Fibroblast of skin of left quadriceps (primary cell): Measurements from ENCODE around the gene CADPS2.

Source experiments
- DNase-seq, 2 experiments: peaks; one replicate each; pipeline ENCODE4 v3.0.0-alpha.2; 2013; ENCODE audit warnings: low read depth in 2 of 2

The CADPS2 gene

GRCh38 chr7:122768827-122769226, 117.4 kb downstream of the CADPS2 start:
- no peak for DNase-seq

DNA sequence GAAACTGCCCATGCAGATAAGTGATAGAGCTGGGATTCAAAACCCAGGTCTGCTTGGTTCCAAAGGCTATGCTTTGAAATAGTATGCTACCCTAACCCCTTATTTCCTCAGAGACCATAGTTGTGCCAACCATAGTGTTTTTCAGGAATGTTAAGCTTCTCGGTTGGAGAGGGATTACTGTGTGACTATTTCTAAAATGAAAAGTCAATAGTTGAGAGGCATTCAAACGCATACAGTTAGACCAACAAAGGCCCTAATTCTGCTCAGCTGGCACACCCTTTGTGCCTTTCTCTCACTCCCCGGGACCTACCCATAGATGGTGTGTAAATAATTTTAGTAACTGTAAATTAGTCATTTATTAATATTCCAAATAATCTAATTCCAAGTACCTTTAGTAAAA, 118.9 kb downstream of the CADPS2 start:
- DNase-seq, result no peak

DNA sequence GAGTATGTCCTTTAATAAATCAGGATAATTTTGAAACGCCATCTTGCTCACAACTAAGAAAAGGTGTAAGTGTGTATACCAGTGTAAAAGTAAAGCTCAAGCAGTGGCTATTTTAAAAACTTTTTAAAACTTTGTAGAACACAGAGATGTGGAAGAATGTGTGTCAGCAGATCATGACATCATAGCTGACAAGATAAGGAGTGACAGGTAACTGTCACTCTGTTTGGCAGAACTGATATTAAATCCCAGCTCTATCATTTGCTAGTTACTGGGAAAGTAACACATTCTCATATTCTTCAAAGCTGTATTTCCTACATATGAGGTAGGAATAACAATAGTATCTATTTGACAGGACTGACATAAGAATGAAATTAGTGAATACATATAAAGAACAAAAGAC, 119.7 kb downstream of the CADPS2 start:
- DNase-seq, result no peak

DNA sequence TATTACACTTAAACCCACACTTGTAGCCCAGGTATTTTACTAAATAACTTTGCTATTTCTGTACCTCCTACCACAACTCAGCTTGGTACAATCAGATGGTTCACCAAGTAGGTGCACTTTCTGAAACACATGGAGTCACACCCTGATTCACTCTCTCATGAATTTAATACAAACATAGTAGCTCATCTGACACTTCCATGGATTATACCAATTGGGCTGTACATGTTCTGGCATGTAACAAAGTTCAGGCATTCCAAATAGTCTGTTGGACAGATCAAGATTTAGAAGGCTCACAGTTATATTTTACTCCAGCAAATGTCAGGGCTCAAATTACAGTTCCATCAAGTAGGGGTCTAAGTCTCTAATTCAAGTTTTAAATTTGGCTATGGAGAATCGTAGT, 121.4 kb downstream of the CADPS2 start:
- DNase-seq, result no peak

GRCh38 chr7:122764020-122764419, 122.2 kb downstream of the CADPS2 start:
- no peak for DNase-seq

GRCh38 chr7:122762071-122762470, 124.2 kb downstream of the CADPS2 start:
- DNase-seq, result no peak

DNA sequence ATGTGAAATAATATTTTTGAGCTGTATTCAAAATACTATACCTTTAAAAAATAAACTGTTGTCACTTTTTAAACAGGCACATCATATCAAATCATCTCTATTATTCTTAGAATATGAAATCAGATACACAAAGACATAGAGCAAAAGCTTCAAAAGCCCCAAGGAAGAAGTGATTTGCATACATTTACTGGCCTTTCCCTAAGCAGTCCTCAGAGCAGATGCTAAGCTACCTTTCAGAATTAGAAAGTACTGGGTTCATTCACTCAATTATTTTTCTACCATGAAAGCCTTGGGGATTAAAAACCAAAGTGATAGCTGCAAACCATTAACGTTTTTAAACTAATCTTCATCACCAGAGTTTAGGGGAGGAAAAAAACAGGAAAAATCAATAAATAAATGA, 127.8 kb downstream of the CADPS2 start:
- no peak for DNase-seq

DNA sequence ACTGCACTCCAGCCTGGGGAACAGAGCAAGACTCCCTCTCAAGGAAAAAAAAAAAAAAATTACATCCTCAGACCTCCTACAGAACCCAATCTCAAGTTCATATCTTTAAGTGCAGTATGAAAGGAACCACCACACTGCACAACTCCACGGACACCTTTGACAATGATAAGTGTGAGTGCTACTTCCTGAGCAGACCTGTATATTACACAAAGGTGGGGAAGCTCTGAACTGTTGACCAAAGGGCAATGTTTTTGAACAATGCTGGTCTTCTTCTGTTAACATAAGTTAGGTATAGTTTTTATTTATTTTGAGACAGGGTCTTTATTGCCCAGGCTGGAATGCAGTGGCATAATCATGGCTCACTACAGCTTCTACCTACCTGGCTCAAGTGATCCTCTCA, 129.4 kb downstream of the CADPS2 start:
- no peak for DNase-seq

DNA sequence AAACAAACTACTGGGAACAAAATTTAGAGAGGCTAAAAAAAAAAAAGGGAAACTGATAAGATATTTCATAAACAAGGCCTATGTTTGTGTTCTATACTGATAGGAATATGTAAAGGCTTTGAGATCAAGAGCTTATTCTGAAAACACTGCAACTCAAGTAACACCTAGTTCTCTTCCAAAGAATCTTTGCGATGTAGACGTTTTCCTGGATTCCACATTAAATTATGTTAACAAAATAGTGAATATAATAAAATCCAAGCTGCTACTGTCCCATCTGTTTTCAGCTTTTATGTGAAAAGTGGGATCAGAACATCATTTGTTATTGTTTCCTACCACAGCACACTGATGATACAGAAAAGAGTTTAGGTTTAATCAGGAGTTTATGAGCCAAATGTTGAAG, 130.6 kb downstream of the CADPS2 start:
- no peak for DNase-seq

GRCh38 chr7:122752583-122752982, 133.7 kb downstream of the CADPS2 start:
- DNase-seq, result no peak

DNA sequence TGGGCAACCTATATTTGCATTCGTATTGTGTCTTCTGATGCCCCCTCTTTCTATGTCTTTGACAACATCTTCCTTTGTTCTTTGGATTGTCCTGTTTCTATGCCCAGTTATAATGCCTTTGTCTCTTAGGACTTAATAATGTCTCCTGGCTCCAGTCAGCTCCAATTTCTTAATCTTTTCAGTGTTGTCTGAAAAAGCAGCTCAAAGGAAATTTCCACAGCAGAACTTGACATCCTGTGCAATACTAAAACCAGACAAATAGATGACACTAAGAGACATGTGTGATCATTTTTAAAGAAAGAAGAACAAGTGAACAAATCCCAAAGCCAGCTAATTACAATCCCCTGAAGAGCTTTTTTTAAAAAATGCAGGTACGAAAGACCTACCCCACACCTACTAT, 135.9 kb downstream of the CADPS2 start:
- DNase-seq, result no peak

GRCh38 chr7:122748195-122748594, 138.1 kb downstream of the CADPS2 start:
- DNase-seq, result no peak

GRCh38 chr7:122746948-122747347, 139.3 kb downstream of the CADPS2 start:
- DNase-seq, result no peak

- DNase-seq, result no peak
These were observed 143.0 kb downstream of the CADPS2 start for GRCh38 chr7:122743211-122743610.

DNA sequence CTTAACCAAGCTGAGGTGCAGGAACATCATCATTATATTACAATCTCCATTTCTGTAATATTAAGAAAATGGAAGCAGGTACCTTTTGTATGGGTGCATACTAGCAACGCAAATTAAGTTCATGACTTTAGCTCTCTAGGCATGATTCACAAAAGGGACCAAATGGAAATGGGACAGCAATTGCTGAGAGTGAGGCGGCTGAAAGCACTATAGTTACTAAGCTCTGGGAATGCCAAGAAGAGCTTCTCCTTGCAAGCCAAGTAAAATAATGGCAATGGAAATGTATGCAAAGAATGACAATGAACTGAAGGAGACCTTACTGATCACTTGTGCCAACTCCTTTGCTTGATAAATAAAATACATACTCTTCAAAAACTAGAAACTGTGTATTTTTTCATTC, 147.3 kb downstream of the CADPS2 start:
- no peak for DNase-seq

- no peak for DNase-seq
These were observed 150.1 kb downstream of the CADPS2 start for GRCh38 chr7:122736183-122736582.

DNA sequence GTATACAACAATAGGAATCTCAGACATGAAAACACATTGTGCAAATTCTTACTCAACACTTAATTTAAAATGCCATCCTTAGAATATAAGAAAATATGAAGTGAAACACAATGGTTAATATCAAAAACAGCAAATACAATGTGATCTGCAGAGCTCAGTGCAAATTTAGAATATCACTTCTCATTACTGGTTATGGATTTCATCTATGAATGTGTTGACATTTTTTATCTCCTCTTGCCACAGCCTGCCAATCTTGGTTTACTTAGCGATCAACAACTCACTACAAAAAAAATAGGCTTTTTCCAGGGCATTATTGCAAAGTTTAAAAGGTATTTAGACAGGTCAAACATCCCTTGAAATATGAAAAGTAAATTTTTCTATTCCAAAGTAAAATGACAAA, 158.5 kb downstream of the CADPS2 start:
- no peak for DNase-seq

- no peak for DNase-seq
These were observed 158.9 kb downstream of the CADPS2 start for GRCh38 chr7:122727354-122727753.

- DNase-seq, result no peak
These were observed 159.4 kb downstream of the CADPS2 start for GRCh38 chr7:122726881-122727280.

GRCh38 chr7:122724366-122724765, 161.9 kb downstream of the CADPS2 start:
- DNase-seq, result no peak

DNA sequence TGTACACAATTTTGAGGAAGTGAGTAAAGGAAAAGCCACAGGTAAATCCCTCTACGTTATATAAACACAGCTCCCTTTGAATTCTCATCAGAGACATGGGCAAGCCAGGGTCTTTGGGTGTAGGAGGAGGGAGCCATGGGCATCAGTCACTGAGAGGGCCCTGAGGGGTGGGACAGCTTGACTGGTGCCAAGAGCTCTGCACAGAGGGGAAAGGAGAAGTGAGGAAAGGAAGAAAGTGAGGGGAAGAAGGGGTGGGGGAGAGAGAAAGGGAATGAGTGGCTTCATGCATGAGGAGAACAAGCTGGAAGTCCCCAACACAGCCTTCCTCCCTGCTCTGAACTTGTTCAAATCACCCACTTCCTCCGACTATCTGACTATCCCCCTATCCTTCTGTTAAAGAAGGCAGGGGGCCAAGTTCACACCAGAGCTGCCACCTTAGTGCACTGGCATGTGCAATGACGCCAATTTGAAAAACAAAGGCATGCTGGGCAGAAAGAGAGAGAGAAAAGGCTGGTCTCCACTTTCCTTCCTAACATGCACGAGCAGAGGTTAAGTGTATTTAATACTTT, 167.2 kb downstream of the CADPS2 start:
- DNase-seq, result no peak

- DNase-seq, result no peak
These were observed 168.7 kb downstream of the CADPS2 start for GRCh38 chr7:122717356-122718089.

- no peak for DNase-seq
These were observed 171.1 kb downstream of the CADPS2 start for GRCh38 chr7:122715183-122715582.

DNA sequence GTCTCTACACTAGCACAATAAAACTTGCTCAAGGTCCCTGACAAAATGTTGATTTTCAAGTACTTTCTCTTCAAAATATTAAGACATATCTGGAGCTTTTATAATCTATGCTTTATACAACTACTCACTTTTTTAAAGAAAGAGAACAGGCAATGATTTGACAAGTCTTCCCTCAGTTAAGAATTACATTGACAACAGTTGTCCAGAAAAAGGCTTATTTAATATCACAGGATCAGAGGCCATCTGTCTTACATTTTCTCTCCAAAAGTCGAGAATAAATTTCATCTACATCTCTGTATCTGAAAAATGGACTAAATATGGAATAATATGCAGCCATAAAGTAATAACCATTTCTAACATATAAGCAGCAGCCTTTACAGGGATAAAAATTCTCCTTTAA, 175.3 kb downstream of the CADPS2 start:
- no peak for DNase-seq
